Measurements from ENCODE around the gene DNAJC28.

DNA sequence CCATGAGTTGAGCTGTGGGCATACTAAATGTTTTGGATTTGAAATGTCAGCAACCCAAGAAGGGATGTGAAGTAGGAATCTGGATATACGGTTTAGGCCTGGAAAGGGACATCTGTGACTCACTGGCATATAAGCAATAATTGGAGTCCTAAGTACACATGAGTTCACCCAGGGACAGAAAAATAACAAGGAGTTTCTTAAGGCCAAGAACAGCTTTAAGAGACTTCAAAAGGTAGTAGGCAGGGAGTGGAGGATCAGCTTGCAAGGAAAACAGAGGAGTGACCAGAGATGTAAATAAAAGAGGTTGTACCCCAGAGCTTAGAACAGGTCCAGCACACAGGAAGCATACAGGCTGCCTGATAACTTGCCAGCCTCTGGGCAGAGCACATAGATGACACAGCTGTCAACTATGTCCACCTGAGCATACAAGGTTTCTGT is 39.9 kb downstream of the DNAJC28 start:
- TF ChIP-seq, protein P1, sequence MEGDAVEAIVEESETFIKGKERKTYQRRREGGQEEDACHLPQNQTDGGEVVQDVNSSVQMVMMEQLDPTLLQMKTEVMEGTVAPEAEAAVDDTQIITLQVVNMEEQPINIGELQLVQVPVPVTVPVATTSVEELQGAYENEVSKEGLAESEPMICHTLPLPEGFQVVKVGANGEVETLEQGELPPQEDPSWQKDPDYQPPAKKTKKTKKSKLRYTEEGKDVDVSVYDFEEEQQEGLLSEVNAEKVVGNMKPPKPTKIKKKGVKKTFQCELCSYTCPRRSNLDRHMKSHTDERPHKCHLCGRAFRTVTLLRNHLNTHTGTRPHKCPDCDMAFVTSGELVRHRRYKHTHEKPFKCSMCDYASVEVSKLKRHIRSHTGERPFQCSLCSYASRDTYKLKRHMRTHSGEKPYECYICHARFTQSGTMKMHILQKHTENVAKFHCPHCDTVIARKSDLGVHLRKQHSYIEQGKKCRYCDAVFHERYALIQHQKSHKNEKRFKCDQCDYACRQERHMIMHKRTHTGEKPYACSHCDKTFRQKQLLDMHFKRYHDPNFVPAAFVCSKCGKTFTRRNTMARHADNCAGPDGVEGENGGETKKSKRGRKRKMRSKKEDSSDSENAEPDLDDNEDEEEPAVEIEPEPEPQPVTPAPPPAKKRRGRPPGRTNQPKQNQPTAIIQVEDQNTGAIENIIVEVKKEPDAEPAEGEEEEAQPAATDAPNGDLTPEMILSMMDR (IDR thresholded peaks at IDR 0.05), result no peak
- TF ChIP-seq POLR2A (IDR thresholded peaks at IDR 0.05; ENCODE audit: low read depth) (no peak), POLR2AphosphoS5 (IDR thresholded peaks at IDR 0.05) (no peak), EP300 (IDR thresholded peaks at IDR 0.05) (no peak)

Data from esophagus muscularis mucosa (tissue), 4 donors.